ENCODE measurements around the gene DNASE1L3. TPM values are rescaled to one million over a fixed set of nuclear protein-coding genes. Genes with fewer than 3 reads are reported as not detected.
A peak's percentile ranks its signal among the peaks of the same experiment; 100 is the strongest.

Gene DNASE1L3
- total and polyA plus RNA-seq, 12 donors = 1.2 to 4.6 (median 2.4) TPM

- ATAC-seq (no peak), DNase-seq (no peak)
- Histone ChIP-seq H3K27me3 (no peaks in the 10 kb centered on the region), H3K4me1 (peaks cover 0 to 5% (median 0%) of the 10 kb centered on the region in 9 donors), H3K9me3 (no peaks in the 10 kb centered on the region), H3K27ac (no peak overlapping the region), H3K4me3 (no peak overlapping the region), H3K36me3 (peaks cover 0 to 49% (median 13%) of the 10 kb centered on the region in 9 donors)
- 85 to 92% methylated on average over 1 of the region's 1 CpG for WGBS, 2 donors
- intact Hi-C loops (cut with DNase I) = no loop called here
- no peak for TF ChIP-seq CTCF (IDR thresholded peaks at IDR 0.05)
Measured at GRCh38 chr3:58256061-58256460, 45.3 kb upstream of the DNASE1L3 start.

- Histone ChIP-seq H3K4me1 (peaks cover 0 to 17% (median 8%) of the 10 kb centered on the region in 9 donors), H3K27me3 (no peaks in the 10 kb centered on the region), H3K9me3 (no peaks in the 10 kb centered on the region), H3K36me3 (peaks cover 0 to 31% (median 13%) of the 10 kb centered on the region in 9 donors), H3K4me3 (no peak overlapping the region), H3K27ac (no peak overlapping the region)
- 77% methylated on average over 4 of the region's 4 CpGs for WGBS, 2 donors
- DNase-seq (no peak), ATAC-seq (no peak)
- intact Hi-C loops (cut with DNase I) = no loop called here
- TF ChIP-seq CTCF (IDR thresholded peaks at IDR 0.05) = no peak
Measured at GRCh38 chr3:58254144-58254543, 43.4 kb upstream of the DNASE1L3 start.

GRCh38 chr3:58251631-58252035 is 40.9 kb upstream of the DNASE1L3 start:
- WGBS, 2 donors = 89 to 99% methylated on average over 3 of the region's 3 CpGs
- Histone ChIP-seq H3K36me3 (peaks cover 0 to 10% (median 1%) of the 10 kb centered on the region in 9 donors), H3K4me1 (peaks cover 0 to 19% (median 8%) of the 10 kb centered on the region in 9 donors), H3K27me3 (no peaks in the 10 kb centered on the region), H3K9me3 (no peaks in the 10 kb centered on the region), H3K27ac (no peak overlapping the region), H3K4me3 (no peak overlapping the region)
- DNase-seq (no peak), ATAC-seq (no peak)
- intact Hi-C loops (cut with DNase I) = no loop called here
- no peak for TF ChIP-seq CTCF (IDR thresholded peaks at IDR 0.05)

- ATAC-seq = peak in 3 of 8 donors; percentile 26 to 67 (median 35)
- intact Hi-C loops (cut with DNase I) = no loop called here
- Histone ChIP-seq H3K4me3 (no peak overlapping the region), H3K27ac (peak overlapping the region in 1 of 10 donors; percentile 9), H3K4me1 (peaks cover 0 to 29% (median 8%) of the 10 kb centered on the region in 9 donors), H3K27me3 (no peaks in the 10 kb centered on the region), H3K9me3 (no peaks in the 10 kb centered on the region), H3K36me3 (peaks cover 0 to 5% (median 0%) of the 10 kb centered on the region in 9 donors)
- 65% methylated on average over 8 of the region's 8 CpGs for WGBS, 2 donors
- TF ChIP-seq CTCF (IDR thresholded peaks at IDR 0.05) = peak in 1 of 9 donors; percentile 0
- no peak for DNase-seq
Measured at GRCh38 chr3:58250093-58250707, 39.4 kb upstream of the DNASE1L3 start.

Data from heart right ventricle (tissue), 16 donors.